Measurements from ENCODE around the gene CCDC85B.
A peak's percentile ranks its signal among the peaks of the same experiment; 100 is the strongest.
"Not testable (repeated sequence)": the region's sequence is repeated elsewhere in the genome, so short reads cannot be mapped to it uniquely, and the experiment has no call there.

Gene CCDC85B

GRCh38 chr11:65890324-65891218, at the start of gene CCDC85B:
Gene CCDC85B, plus strand, starts transcription at chr11:65890673. Its CDS starts 111 bp downstream, at chr11:65890784.
- DNase-seq (ENCODE audit: low read depth in 1 of 2, low spot score in 1 of 2) = peak; percentile 97

GRCh38 chr11:65842144-65842543, 48.3 kb upstream of the CCDC85B start:
- no peak for DNase-seq (ENCODE audit: low read depth in 1 of 2, low spot score in 1 of 2)

GRCh38 chr11:65843811-65844210, 46.7 kb upstream of the CCDC85B start:
- DNase-seq (ENCODE audit: low read depth in 1 of 2, low spot score in 1 of 2) = no peak

GRCh38 chr11:65844231-65844872, 46.1 kb upstream of the CCDC85B start:
- no peak for DNase-seq (ENCODE audit: low read depth in 1 of 2, low spot score in 1 of 2)

GRCh38 chr11:65847746-65848145, 42.7 kb upstream of the CCDC85B start:
- DNase-seq (ENCODE audit: low read depth in 1 of 2, low spot score in 1 of 2) = no peak

GRCh38 chr11:65848693-65849092, 41.8 kb upstream of the CCDC85B start:
- DNase-seq (ENCODE audit: low read depth in 1 of 2, low spot score in 1 of 2) = not testable (repeated sequence)

GRCh38 chr11:65849366-65849765, 41.1 kb upstream of the CCDC85B start:
- DNase-seq (ENCODE audit: low read depth in 1 of 2, low spot score in 1 of 2) = no peak

GRCh38 chr11:65849771-65850216, 40.7 kb upstream of the CCDC85B start:
- no peak for DNase-seq (ENCODE audit: low read depth in 1 of 2, low spot score in 1 of 2)

GRCh38 chr11:65850217-65851082, 40.0 kb upstream of the CCDC85B start:
- DNase-seq (ENCODE audit: low read depth in 1 of 2, low spot score in 1 of 2) = no peak

- DNase-seq (ENCODE audit: low read depth in 1 of 2, low spot score in 1 of 2) = no peak
Observed at GRCh38 chr11:65851083-65851579, 39.3 kb upstream of the CCDC85B start.

- DNase-seq (ENCODE audit: low read depth in 1 of 2, low spot score in 1 of 2) = no peak
Observed at GRCh38 chr11:65851811-65852507, 38.5 kb upstream of the CCDC85B start.

GRCh38 chr11:65852508-65853245, 37.8 kb upstream of the CCDC85B start:
- DNase-seq (ENCODE audit: low read depth in 1 of 2, low spot score in 1 of 2) = no peak

- DNase-seq (ENCODE audit: low read depth in 1 of 2, low spot score in 1 of 2) = no peak
Observed at GRCh38 chr11:65853246-65853979, 37.1 kb upstream of the CCDC85B start.

- DNase-seq (ENCODE audit: low read depth in 1 of 2, low spot score in 1 of 2) = no peak
Observed at GRCh38 chr11:65854161-65854592, 36.3 kb upstream of the CCDC85B start.

GRCh38 chr11:65854852-65855837, 35.3 kb upstream of the CCDC85B start:
- DNase-seq (ENCODE audit: low read depth in 1 of 2, low spot score in 1 of 2) = no peak

- DNase-seq (ENCODE audit: low read depth in 1 of 2, low spot score in 1 of 2) = no peak
Observed at GRCh38 chr11:65855927-65856363, 34.5 kb upstream of the CCDC85B start.

GRCh38 chr11:65856689-65857499, 33.6 kb upstream of the CCDC85B start:
- peak; percentile 59 to 75 for DNase-seq (ENCODE audit: low read depth in 1 of 2, low spot score in 1 of 2)
